Uterus (tissue), 2 donors: Measurements from ENCODE around the gene C12orf54.

ENCODE experiments used
- POLR2A ChIP-seq, 2 donors: fragments of 450-650 bp; IDR thresholded peaks; one replicate each; pipeline ENCODE4 v1.6.1; 2016; ENCODE audit warnings: antibody characterized with exemption in 2 of 2, mild to moderate bottlenecking in 1 of 2, moderate library complexity in 1 of 2
- TF ChIP-seq, protein P1 (sequence below), 4 experiments: fragments of 200-600 bp in 2 of 4; fragments of 450-650 bp in 2 of 4; sonication (generic) in 2 of 4; IDR thresholded peaks; one replicate each; pipeline ENCODE4 v1.5.1; 2016 to 2019; ENCODE audit warnings: antibody characterized with exemption in 4 of 4, mild to moderate bottlenecking in 2 of 4, moderate library complexity in 1 of 4

DNA sequence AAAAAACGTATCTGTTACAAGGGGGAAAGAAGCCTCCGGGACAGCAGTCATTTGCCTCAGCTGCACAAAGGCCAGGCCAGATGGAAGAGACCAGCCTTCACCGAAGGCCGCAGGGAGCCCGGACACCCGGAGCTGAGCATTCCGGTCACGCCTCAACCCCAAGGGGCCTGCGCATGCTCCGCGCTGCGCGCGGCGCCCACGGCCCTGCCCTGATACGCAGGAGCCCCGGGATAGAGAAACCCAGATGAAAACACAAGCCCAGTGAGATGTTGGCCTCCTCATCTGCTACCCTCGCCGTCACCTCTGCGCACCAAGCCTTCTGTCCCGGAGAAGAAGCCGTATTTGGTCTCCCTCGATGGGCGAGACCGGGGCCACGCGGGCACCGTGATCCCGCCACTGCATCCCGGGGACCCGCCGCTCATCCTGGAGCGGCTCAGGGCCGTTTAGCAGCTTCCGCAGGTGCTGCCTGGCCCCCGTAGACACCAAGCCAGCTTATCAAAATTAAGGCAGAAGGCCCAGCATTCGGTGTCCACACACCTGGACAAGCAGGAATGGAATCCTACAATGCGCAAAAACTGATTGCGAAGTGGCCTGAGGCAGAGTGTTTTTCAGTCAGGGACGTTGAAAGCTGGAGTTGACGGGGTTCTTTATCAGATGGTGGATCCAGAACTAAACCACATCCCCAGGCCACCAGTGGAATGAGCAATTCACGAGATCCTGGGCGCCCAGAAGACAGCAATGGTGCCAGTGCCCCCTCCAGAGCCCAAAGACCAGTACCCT lies 45.8 kb downstream of the C12orf54 start:
- TF ChIP-seq, protein P1, sequence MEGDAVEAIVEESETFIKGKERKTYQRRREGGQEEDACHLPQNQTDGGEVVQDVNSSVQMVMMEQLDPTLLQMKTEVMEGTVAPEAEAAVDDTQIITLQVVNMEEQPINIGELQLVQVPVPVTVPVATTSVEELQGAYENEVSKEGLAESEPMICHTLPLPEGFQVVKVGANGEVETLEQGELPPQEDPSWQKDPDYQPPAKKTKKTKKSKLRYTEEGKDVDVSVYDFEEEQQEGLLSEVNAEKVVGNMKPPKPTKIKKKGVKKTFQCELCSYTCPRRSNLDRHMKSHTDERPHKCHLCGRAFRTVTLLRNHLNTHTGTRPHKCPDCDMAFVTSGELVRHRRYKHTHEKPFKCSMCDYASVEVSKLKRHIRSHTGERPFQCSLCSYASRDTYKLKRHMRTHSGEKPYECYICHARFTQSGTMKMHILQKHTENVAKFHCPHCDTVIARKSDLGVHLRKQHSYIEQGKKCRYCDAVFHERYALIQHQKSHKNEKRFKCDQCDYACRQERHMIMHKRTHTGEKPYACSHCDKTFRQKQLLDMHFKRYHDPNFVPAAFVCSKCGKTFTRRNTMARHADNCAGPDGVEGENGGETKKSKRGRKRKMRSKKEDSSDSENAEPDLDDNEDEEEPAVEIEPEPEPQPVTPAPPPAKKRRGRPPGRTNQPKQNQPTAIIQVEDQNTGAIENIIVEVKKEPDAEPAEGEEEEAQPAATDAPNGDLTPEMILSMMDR (IDR thresholded peaks at IDR 0.05), result no peak
- TF ChIP-seq POLR2A (IDR thresholded peaks at IDR 0.05), result no peak
